Brain microvascular endothelial cell (primary cell): ENCODE data around the gene SBK2.

Source experiments
- DNase-seq: peaks from one replicate; pipeline ENCODE4 v3.0.0-alpha.2; 2020
- H3K27ac ChIP-seq: fragments of 250-450 bp; sonication (Bioruptor Pico); 2 replicates; pipeline ENCODE4 v1.5.1; 2020; ENCODE audit warnings: mild to moderate bottlenecking, moderate library complexity
- H3K27me3 ChIP-seq: fragments of 250-450 bp; sonication (Bioruptor Pico); replicated peaks from 2 replicates; pipeline ENCODE4 v1.5.1; 2020; ENCODE audit warnings: mild to moderate bottlenecking
- H3K36me3 ChIP-seq: fragments of 250-450 bp; sonication (Bioruptor Pico); replicated peaks from 2 replicates; pipeline ENCODE4 v1.5.1; 2020; ENCODE audit warnings: mild to moderate bottlenecking
- H3K4me3 ChIP-seq: 2 replicates; pipeline ENCODE4 v1.5.1; 2011; ENCODE audit warnings: low read depth, mild to moderate bottlenecking, control low read depth, low read length, moderate library complexity
- CTCF ChIP-seq: IDR thresholded peaks from 2 replicates; pipeline ENCODE4 v1.5.1; 2011; ENCODE audit warnings: low read depth, mild to moderate bottlenecking, moderate library complexity, low read length, control low read depth, inconsistent platforms; ENCODE audit errors: missing control alignments
- in situ Hi-C: cut with HindIII; loops from 2 replicates; pipeline ENCODE4 v1.10.0; 2017; ENCODE audit warnings: low sequenced_read_pairs, low pct_ligation_motif_present

The SBK2 gene

GRCh38 chr19:55492362-55492944, 44.5 kb downstream of the SBK2 start:
- no peak for TF ChIP-seq CTCF
- H3K4me3 ChIP-seq: no peak overlapping the region
- H3K27me3 ChIP-seq: no peaks in the 10 kb centered on the region
- in situ Hi-C loops: no loop called here
- H3K27ac ChIP-seq: no peak overlapping the region
- no peak for DNase-seq
- no peaks in the 10 kb centered on the region for H3K36me3 ChIP-seq

DNA sequence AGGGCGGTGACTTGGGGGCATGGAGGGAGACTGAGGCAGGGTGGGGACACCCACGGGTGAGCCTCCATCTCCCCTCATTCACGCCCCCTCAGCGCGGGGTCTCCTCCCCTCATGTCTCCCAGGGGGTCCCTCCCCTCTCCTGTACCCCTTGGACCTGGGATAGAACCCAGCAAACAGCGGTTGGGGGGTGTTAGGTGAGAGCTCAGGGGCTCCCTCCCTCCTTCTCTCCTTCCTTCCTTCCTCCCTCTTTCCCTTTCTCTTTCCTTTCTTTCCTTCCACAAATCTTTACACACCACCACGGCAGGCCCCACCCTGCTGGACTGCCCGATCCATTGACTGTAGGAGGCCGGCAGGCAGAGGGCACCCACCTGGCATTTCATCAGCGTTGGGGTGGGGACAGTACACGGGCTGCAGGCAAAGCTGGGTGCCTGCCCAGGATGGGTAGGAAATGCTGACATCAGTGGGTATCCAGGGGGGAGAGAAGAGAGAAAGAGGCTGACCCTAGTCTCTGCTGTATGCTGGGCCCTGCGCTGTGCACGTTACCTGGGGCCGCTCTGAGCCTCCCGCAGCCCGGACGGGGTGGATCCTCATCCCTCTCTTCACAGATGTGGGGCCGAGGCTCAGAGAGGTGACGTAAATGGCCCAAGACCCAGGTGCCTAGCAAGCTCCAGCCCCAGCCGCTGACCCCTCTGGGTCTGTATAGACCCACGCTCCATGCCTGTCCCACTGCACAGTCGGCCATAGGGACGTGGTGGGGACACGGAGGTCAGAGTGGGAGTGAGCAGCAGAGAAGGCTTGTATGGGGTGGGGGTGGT, 45.2 kb downstream of the SBK2 start:
- no peak overlapping the region for H3K27ac ChIP-seq
- DNase-seq: no peak
- no peak for TF ChIP-seq CTCF
- H3K27me3 ChIP-seq: no peaks in the 10 kb centered on the region
- no peak overlapping the region for H3K4me3 ChIP-seq
- in situ Hi-C loops: no loop called here
- no peaks in the 10 kb centered on the region for H3K36me3 ChIP-seq

GRCh38 chr19:55490478-55491432, 46.2 kb downstream of the SBK2 start:
- H3K27ac ChIP-seq: no peak overlapping the region
- H3K27me3 ChIP-seq: no peaks in the 10 kb centered on the region

GRCh38 chr19:55489711-55490477, 47.0 kb downstream of the SBK2 start:
- TF ChIP-seq CTCF: no peak
- Histone ChIP-seq H3K27ac (no peak overlapping the region), H3K27me3 (no peaks in the 10 kb centered on the region), H3K4me3 (no peak overlapping the region), H3K36me3 (no peaks in the 10 kb centered on the region)
- no peak for DNase-seq
- in situ Hi-C loops: no loop called here

More at GRCh38 chr19:55490478-55491432, 46.2 kb downstream of the SBK2 start:
- H3K4me3 ChIP-seq: no peak overlapping the region
- no peaks in the 10 kb centered on the region for H3K36me3 ChIP-seq
- TF ChIP-seq CTCF: no peak
- in situ Hi-C loops: no loop called here
- DNase-seq: no peak

DNA sequence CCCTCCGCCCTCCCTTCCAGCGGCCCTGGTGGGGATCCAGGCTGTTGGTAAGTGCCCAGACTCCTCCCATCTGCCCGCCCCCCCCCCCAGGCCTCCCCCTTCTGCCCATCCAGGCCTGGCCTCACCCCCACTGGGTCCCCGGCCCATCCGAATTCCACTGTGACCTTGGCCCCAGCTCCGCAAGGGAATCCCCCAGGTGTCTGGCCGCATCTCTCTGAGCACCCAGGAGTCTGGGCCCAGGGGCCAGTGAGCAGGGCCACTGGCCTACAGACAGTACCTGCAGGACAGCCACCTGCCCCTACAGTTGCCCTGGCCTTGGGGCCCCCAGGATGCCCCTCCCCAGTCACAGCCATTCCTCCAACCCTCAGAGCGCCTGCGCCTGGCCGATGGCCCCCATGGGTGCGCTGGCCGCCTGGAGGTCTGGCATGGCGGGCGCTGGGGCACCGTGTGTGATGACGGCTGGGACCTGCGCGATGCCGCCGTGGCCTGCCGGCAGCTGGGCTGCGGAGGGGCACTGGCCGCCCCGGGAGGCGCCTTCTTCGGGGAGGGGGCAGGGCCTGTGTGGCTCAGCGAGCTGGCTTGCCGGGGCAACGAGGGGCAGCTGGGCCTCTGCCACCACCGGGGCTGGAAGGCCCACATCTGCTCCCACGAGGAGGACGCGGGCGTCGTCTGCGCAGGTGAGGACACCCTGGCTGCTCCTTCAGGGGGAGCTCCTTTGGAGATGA, 47.8 kb downstream of the SBK2 start:
- Histone ChIP-seq H3K27ac (no peak overlapping the region), H3K4me3 (no peak overlapping the region), H3K27me3 (no peaks in the 10 kb centered on the region), H3K36me3 (no peaks in the 10 kb centered on the region)
- DNase-seq: no peak
- in situ Hi-C loops: no loop called here
- TF ChIP-seq CTCF: no peak
